GM12801 (cell line): ENCODE results near the gene CCDC85A.

Experiments used
- TF ChIP-seq, protein P1 (sequence below): IDR thresholded peaks from one replicate; pipeline ENCODE4 v1.5.1; 2011; ENCODE audit warnings: control low read depth; ENCODE audit not compliant: insufficient read length; ENCODE audit errors: extremely low read depth

The CCDC85A gene

DNA sequence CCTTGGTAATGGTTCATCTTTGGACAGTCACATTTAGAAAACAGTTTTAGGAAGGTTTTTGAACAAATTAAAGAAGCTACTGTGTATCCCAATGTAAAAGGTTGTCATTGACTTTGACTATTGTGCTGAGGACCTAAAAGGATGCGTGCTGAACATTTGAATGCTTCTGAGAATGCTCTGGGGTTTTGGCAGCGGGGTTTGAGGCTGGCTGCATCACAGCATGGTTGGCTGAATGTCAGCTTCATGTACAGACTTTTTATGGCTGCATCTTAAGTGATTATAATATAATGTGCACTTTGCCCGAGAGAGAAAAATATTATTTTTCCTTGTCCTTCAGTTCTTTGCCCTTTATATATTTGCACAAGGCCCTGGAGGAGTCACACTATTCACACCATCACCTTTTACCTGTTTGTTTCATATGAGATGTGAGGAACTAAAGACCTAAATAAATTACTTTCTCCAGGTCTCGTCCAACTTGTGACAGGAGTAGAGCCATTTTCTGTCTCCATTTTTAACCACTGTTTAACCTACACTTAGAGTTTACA is 125.9 kb downstream of the CCDC85A start:
- TF ChIP-seq, protein P1, sequence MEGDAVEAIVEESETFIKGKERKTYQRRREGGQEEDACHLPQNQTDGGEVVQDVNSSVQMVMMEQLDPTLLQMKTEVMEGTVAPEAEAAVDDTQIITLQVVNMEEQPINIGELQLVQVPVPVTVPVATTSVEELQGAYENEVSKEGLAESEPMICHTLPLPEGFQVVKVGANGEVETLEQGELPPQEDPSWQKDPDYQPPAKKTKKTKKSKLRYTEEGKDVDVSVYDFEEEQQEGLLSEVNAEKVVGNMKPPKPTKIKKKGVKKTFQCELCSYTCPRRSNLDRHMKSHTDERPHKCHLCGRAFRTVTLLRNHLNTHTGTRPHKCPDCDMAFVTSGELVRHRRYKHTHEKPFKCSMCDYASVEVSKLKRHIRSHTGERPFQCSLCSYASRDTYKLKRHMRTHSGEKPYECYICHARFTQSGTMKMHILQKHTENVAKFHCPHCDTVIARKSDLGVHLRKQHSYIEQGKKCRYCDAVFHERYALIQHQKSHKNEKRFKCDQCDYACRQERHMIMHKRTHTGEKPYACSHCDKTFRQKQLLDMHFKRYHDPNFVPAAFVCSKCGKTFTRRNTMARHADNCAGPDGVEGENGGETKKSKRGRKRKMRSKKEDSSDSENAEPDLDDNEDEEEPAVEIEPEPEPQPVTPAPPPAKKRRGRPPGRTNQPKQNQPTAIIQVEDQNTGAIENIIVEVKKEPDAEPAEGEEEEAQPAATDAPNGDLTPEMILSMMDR, result no peak

DNA sequence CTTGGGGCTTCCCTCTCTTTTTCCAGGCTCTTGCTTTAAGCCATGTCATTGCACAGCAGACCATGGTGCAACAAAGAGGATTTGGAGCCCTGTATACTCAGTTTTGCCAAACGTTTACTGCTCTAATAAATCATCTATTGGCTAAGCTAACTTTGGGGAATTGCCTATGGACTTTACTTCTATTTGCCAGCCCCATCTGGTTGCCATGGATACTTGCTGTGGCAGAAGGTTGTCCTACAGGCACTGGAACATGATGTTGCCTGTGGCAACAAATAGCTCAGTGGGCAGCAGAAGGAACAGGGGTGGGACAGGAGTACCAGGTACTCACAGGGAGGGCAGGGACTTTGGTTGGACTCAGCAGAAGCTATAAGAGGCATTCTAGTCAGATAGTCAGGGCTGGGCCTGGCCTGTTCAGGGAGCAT is 129.7 kb downstream of the CCDC85A start:
- TF ChIP-seq, protein P1, result no peak

DNA sequence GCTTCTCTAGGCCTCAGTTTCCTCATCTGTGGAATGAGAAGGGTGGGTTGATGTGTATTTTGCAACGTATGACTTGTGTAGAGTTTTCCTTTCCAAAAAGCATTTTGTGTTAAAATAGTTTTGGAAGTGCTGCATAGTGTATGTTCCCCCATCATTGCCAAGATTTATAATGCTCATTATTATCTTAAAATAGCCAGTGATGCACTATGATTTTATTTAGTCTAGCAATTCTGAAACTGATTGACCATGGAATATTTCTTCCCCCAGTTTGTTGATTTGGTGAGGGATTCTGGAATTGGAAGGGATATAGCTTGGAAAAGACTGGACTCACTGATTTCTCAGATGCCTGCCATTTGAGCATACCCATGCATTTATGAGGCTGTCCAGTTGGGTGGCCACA is 130.6 kb downstream of the CCDC85A start:
- TF ChIP-seq, protein P1, result no peak

DNA sequence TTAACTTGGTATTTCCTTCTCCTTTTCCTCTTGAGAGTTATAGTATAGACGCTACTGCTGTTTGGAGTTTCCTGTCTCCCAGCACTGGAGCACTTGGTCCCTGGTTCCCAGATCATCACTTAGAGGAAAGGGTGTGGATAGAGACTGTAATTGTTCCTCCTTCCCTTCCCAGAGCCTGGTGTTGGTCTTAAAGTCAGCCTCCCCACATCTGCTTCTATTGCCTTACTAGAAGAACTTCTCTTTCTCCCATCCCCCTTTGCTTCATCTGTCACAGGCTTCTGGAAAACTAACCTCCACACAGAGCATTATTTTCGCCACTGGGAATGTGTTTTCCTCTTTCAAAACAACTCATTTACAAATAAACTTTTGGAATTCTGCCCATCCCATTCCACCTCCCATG is 131.0 kb downstream of the CCDC85A start:
- TF ChIP-seq, protein P1, result no peak

DNA sequence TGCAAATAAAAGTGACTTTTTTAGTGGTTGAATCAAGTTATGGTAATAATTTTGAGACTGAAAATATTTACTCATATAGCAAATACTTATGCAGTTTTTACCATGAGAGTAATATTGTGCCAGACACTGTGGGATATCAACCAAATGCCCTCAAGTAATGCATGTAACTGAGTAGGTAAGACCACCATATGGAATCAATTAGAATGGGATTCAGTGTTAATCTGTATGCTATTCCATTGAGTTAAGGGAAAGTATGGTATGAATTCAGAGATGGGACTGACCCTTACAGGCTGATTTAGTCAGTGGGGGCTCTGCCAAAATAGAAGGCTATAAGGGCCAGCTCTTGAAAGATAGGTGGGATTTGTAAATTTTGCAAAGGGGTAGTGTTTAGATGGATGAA is 131.6 kb downstream of the CCDC85A start:
- TF ChIP-seq, protein P1, result no peak

DNA sequence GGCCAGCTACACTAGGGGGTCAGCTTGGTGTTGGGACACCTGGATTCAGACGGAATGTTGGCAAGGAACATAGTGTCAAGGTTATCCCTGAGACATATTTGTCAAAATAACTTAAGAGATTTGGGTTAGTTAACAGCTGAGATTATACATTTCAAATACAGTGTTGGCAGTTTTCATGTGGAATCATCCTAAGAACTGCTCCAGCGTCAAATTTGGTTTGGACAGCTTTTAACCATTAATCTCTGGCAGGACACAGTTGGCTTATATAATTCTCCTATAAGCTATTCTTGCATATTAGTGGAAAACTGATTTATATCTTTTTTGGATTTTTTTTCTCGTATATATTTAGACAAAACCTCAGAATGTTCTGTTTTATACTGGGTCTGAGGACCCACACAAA is 132.2 kb downstream of the CCDC85A start:
- TF ChIP-seq, protein P1, result no peak

DNA sequence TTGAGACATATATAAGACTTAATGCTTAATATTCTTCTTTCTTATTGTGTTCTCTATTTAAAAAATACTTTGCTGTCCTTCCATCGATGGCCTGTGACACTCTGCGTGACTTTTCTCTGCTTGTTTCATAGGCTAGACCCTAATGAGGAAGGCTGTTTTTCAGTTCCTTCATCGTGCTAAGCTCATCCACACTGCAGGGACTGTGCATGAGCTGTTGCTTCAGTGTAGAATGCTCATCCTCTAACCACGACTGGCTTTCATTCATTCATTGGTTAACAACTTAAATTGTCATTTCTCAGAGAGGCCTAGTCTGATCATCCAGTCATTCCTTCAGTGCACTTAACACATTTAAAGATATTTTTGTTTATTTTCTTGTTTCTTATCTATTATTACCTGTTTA is 134.4 kb downstream of the CCDC85A start:
- TF ChIP-seq, protein P1, result no peak
